SK-N-SH treated with all-trans-retinoic acid at 6 μM for 48 hours (cell line): ENCODE measurements around the gene TULP1.

ENCODE experiments used
- ISL1 ChIP-seq: fragments of 250-450 bp; sonication (Bioruptor Pico); IDR thresholded peaks from 2 replicates; pipeline ENCODE4 v2.1.2; 2022; ENCODE audit warnings: mild to moderate bottlenecking, moderate library complexity
- RARB ChIP-seq: fragments of 250-450 bp; sonication (Bioruptor Pico); IDR thresholded peaks from 2 replicates; pipeline ENCODE4 v1.8.0; 2021; ENCODE audit warnings: mild to moderate bottlenecking, moderate library complexity

- TF ChIP-seq ISL1 (CRISPR knock-in tag), result no peak
- TF ChIP-seq RARB (CRISPR knock-in tag), result no peak
These were observed 35.7 kb downstream of the TULP1 start for GRCh38 chr6:35477028-35477427.
